ENCODE results near the gene RTN4. TPM values are rescaled to one million over a fixed set of nuclear protein-coding genes. Genes with fewer than 3 reads are reported as not detected.

Gene RTN4
- total and polyA plus RNA-seq, 7 donors: 168 to 542 (median 289) TPM

- H3K27me3 ChIP-seq (ENCODE audit: insufficient read depth in 3 of 3, low read length in 2 of 3): no peaks in the 10 kb centered on the region
- peak overlapping the region; percentile 78 for H3K27ac ChIP-seq
- ATAC-seq: peak; percentile 83 to 96 (median 90)
- H3K36me3 ChIP-seq (ENCODE audit: insufficient read depth in 1 of 2, low read depth in 1 of 2): no peaks in the 10 kb centered on the region
- no peaks in the 10 kb centered on the region for H3K9me3 ChIP-seq
- intact Hi-C loops (cut with DNase I): no loop called here
- peak in 1 of 2 donors; percentile 65 for DNase-seq
- no peak for TF ChIP-seq CTCF (IDR thresholded peaks at IDR 0.05)
- 22 to 38% (median 25%) methylated on average over 8 of the region's 8 CpGs for WGBS, 3 donors
- H3K4me3 ChIP-seq: peak overlapping the region; percentile 41
- H3K4me1 ChIP-seq: peaks cover 10% of the 10 kb centered on the region
These were observed 123.0 kb downstream of the RTN4 start for GRCh38 chr2:54927085-54927750.

- 79 to 93% (median 87%) methylated on average over 4 of the region's 4 CpGs for WGBS, 3 donors
- H3K9me3 ChIP-seq: peaks cover 4% of the 10 kb centered on the region
These were observed 125.2 kb downstream of the RTN4 start for GRCh38 chr2:54925022-54925421.

DNA sequence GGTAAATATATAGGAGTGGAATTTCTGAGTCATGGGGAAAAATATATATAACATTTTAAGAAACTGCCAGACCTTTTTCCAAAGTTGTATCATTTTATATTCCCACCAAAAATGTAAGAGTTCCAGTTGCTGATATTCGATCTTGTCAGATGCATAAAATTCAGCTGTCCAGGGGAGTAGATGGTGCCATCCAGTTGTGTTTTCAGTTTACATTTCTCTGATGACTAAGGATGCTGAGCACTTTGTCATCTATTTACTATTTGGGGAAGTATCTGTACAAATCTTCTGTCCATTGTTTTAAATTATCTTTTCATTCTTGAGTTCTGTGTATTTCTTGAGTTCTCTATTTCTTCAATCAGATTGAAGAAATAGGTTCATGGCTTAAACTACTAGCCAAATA is 126.1 kb downstream of the RTN4 start:
- no peak overlapping the region for H3K27ac ChIP-seq
- H3K4me1 ChIP-seq: peaks cover 10% of the 10 kb centered on the region
- no peaks in the 10 kb centered on the region for H3K27me3 ChIP-seq (ENCODE audit: insufficient read depth in 3 of 3, low read length in 2 of 3)
- DNase-seq (no peak), ATAC-seq (no peak)
- H3K36me3 ChIP-seq (ENCODE audit: insufficient read depth in 1 of 2, low read depth in 1 of 2): no peaks in the 10 kb centered on the region
- TF ChIP-seq CTCF (IDR thresholded peaks at IDR 0.05): no peak
- no peak overlapping the region for H3K4me3 ChIP-seq
- intact Hi-C loops (cut with DNase I): no loop called here
- H3K9me3 ChIP-seq: peaks cover 4% of the 10 kb centered on the region
- 74 to 83% (median 82%) methylated on average over 1 of the region's 1 CpG for WGBS, 3 donors

More at GRCh38 chr2:54925022-54925421, 125.2 kb downstream of the RTN4 start:
- TF ChIP-seq CTCF (IDR thresholded peaks at IDR 0.05): no peak
- ATAC-seq (no peak), DNase-seq (no peak)
- H3K4me3 ChIP-seq: no peak overlapping the region
- H3K4me1 ChIP-seq: peaks cover 10% of the 10 kb centered on the region
- no peak overlapping the region for H3K27ac ChIP-seq
- no peaks in the 10 kb centered on the region for H3K36me3 ChIP-seq (ENCODE audit: insufficient read depth in 1 of 2, low read depth in 1 of 2)
- intact Hi-C loops (cut with DNase I): no loop called here
- no peaks in the 10 kb centered on the region for H3K27me3 ChIP-seq (ENCODE audit: insufficient read depth in 3 of 3, low read length in 2 of 3)

Other genes with a start within 250 kb of the RTN4 start
- gene CLHC1, start 181.8 kb upstream of the RTN4 start, total RNA-seq: 1 to 10 TPM; 2.1 to 3.7 (median 2.8) TPM
- 1 to 10 TPM in 2 of 3 donors, under 1 TPM in 1; 0.47 to 6.8 (median 3.2) TPM for gene CLHC1, start 181.8 kb upstream of the RTN4 start, polyA plus RNA-seq
- gene RPS27A, start 182.2 kb upstream of the RTN4 start, total RNA-seq: 100 to 1,000 TPM; 360 to 487 (median 465) TPM
- 1,000 to 10,000 TPM; 1,032 to 1,630 (median 1,275) TPM for gene RPS27A, start 182.2 kb upstream of the RTN4 start, polyA plus RNA-seq
- gene MTIF2, start 218.8 kb upstream of the RTN4 start, total RNA-seq: 10 to 100 TPM; 33.8 to 47.7 (median 37.2) TPM
- gene MTIF2, start 218.8 kb upstream of the RTN4 start, polyA plus RNA-seq: 10 to 100 TPM; 31.8 to 64.6 (median 53.5) TPM